HG03354 (cell line): ENCODE measurements around the gene MEG3.

Experiments
- ATAC-seq: cut with Tn5 transposase; IDR thresholded peaks from one replicate; pipeline ENCODE4 v1.9.1; 2021; ENCODE audit warnings: mild to moderate bottlenecking; ENCODE audit not compliant: unreplicated experiment, poor library complexity, severe bottlenecking

Gene MEG3

DNA sequence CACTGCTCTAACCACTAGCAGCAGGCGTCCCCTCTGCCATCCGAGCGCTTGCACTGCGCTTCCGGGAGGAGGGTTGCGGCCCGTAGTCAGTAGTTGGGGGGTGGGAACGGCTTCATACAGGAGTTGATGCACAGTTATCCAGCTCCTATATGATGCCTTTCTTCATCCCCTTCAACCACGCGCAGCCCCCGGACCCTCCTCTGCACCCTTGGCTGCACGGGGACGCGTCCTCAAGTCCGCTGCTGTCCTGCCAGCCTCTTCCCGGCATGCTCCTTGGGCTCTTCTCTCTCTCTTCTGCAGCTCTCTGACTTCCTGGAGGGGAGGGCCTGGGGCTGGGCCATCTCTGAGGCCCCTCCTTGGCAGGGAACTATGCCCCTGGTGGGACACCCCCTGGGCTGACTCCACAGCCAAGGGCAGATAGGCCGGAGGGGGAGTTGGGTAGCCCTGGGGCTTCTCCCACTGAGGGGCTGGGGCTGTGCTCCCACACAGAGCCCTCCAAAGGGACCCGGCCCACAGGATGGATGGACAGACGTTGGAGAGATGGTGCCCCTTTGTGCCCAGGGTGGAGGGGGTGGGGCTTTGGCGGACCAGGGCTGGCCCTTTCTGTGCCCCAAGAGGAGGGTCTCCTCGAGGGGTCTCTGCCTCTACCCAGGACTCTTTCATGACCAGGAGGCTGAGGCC, 48.6 kb downstream of the MEG3 start:
- ATAC-seq: no peak

DNA sequence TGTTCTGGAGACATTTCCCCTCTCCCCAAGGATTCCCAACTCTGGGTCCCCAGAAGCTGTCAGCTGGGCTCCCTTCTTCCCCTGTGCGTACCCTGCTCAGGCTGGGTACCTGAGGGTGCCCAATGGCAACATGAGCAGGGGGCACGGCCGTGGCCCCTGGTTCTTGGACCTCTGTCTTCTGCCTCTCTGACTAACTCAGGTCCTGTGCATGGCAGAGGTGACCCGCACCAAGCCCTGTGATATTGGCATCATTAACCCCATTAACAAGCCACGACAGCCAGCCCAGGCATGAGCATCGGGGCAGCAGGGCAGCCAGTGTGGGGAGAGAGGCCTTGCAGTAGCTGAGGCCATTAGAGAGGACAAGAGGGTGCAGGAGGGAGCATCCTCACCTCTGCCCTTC, 49.2 kb downstream of the MEG3 start:
- ATAC-seq: no peak

DNA sequence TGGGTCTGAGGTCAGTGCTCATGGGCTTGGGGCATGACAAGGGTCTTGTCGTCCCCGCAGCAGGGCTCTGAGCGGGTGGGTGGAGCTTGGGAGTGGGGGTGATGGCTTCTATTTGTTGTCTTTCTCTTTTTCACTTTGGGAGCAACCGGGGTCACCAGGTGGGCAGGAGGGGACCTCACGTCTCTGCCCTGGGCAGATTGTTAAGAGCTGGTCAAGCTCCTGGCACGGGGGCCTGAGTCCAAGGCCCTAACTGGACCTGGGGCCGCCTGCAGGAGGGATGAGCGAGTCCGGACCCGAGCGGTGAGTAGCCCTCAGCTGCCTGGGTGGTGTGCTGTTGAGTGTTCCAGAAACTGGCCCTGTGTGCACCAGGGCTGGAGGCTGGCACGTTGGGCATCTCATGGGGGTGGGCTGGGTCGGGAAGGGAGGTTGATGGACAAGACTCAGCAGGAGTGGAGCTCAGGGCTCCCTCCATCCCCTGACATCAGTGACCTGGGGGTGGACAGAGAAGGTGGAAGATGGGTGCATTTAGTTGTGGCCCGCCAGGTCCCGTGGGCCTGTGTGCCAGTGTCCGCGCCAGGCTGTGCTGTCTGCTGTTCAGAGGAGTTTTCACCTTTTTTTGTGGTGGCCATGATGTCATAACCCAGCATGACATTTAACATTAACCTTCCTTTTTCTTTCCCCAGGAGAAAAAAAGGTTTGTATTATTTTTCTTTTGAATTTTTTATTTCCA, 50.1 kb downstream of the MEG3 start:
- ATAC-seq: no peak

DNA sequence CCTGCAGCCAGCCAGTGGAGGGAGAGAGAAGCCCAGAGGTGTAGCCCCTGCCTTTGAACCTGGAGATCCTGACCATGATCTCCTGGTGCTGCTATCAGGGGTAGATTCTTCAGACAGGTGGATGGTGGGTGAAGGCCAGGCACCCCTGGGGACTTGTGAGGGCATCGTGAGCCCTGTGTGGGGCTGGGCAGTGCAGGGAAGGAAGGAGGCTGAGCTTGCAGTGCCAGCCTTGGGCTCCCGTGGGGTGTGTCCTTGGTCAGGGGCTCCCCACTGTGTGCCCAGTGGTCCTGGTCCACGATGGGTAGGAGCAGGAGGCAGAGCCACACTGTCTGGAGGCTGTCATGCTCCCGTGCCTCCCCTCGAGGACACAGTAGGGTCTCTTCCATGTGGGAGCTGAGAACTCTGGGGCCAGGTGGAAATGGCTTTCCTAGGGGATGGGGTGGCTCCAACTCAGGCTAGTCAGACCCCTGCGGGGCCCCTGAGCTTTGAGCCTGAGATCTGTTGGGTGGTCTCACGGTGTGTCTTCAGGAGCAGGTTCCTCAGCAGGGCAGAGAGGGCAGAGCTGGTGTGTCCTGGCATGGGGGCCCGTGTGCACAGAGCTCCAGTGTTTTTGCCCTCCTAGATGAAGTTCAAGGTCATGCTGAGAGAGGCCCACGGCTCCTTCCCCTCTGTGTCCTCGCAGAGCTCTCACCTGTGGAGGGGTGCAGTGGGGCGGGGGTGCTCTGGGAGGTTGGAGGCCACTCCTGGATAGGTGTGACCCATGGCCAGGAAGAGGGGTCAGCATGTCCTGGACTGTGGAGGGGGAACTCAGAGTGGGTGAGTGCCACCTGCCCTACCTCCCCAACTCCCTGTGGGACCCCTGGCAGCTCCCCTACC, 52.6 kb downstream of the MEG3 start:
- no peak for ATAC-seq

DNA sequence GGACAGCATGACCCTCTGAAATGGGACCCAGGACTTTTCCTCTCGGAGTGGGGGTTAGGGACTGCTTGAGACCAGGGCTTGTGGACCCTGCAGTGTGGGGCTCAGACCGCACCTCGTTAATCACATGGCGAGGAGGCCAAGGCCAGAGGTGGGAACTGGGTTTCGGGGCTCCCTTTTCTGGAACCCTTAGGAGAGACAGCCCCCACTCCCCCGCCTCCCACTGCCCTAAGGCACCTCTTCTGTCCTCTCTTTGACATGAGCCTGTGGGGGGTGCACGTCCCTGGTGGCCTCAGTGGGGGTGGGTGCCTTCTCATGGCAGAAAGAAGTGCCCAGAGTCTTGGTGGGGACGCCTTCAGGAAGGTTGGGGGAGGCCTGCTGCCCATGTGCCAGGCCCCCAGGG, 53.3 kb downstream of the MEG3 start:
- no peak for ATAC-seq

DNA sequence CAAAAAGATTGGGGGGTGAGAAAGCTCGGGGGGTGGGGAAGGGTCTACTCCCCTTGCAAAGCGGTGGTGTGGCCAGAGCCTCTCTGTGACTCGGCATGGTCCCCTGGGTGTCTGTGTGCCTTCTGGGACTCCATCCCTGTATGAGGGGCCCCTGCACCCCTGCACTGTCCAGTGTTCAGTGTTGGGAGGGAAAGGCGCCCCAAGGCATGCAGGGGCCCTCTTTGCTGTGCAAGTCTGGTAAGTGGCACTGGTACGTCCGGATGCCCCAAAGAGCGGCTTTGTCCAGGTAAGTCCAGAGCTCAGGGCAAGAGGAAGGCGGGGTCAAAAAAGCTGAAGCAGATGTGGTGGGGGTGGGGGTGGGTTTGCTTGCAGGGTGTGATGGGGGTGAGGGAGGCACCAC, 53.9 kb downstream of the MEG3 start:
- no peak for ATAC-seq

DNA sequence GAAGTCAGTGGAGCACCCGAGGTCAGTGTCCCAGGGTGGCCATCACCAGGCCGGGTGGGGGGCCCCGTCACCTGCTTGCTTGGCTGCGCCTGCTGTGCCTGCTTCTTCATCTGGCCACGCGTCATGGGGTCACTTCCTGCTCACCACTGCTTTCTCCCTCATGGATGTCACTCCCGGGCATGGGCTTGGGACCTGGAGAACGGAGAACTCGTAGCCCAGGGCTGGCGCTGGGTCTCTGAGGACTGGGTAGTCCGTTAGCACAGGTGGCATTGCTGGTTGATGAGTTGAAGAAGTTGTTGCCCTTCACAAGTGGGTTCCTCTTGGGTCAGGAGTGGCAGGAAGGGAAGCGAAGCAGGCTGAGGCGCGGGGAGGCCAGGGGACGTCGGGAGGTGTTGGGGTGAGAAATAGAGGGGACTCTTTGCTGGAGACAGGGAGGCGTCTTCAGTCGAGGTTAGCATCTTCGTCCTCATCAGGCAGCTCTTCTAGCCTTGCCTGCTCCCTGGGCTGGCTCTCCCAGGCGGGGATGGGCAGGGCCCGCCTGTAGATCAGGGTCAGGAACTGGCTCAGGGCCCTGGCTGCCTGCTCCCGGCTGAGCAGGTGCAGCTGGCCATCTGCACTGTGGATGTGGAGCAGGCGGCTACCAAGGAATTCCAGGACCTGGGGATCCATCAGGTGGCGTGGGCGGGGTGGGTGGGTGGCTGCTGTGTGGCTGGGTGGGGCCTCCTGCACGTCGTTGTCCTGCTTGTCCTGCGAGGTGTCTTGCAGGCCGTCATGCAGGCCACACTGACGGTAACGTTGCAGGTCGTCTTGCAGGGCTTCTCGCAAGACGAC, 54.6 kb downstream of the MEG3 start:
- no peak for ATAC-seq

DNA sequence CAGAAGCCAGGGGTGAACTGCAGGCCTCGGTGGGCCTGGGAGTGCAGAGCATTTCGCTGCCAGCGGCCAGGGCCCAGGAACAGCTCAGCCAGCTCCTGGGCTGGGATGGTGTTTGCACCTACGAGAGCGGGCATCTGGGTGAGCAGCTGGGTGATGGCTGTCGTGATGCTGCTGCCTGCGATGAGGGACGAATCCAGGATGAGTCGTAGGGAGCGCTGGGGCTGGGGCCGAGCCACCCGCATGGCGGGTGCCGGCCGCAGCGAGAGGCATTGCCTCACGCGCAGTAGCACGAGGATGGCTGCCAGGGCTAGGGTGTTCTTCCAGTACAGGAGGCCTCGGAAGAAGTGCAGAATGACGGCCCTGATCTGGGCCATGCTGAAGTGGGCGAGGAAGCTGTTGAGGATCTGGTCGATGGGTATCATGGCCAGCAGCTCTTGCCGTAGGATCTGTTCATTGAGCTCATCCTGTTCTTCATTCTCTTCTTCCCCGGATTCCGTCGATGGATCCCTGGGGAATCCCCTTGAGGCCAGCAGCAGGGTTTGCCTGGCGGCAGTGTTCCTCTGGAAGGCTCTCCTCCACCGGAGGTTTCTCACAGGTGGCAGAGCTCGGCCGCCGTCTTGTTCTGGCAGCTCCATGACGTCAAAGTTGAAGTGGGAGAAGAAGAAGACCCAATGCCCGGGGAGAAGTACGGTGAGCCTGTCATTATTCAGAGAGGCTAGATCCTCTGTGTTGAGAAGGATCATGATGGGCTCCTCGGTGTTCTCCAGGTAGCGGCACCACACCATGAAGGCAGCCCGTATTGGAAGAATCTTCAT, 55.5 kb downstream of the MEG3 start:
- ATAC-seq: no peak

DNA sequence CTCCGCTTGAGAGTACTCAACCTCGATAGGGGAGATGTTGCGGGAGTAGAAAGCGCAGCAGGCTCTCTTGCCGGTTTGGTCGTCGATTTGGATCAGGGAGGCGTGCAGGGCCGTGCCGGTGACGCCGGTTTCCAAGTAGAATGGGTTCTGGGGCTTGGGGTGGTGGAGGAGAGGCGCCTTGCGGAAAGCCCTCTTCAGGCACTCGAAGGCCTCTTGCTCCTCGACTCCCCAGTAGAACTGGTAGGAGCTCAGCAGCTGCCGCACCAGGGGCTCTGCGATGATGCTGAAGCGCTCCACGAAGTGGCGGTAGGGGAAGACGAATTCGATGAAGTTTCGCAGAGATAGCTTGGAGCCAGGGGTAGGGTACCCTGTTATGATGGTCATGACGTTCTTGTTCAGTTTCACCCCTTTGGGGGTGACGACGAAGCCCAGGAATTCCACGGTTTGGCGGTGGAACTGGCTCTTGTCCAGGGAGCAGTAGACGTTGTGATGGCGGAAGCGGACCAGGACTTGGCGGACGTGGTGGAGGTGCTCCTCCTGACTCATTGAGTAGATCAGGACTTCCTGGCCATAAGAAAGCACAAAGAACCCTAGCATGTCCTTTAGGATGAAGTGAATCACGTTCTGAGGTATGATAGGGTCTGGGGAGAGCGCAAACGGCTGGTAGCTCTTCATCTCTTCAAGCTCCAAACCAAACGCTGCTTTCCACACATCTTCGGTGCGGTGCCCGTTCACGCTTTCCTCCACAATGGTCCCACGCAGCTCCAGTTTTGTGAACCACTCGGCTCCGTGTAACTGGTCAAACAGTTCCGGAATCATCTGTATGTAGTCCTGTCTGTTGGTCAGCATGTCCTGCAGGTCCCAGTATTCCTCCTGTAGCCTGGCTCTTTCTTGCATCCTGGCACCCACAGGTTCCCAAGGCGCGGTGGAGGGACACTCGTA, 56.4 kb downstream of the MEG3 start:
- no peak for ATAC-seq

DNA sequence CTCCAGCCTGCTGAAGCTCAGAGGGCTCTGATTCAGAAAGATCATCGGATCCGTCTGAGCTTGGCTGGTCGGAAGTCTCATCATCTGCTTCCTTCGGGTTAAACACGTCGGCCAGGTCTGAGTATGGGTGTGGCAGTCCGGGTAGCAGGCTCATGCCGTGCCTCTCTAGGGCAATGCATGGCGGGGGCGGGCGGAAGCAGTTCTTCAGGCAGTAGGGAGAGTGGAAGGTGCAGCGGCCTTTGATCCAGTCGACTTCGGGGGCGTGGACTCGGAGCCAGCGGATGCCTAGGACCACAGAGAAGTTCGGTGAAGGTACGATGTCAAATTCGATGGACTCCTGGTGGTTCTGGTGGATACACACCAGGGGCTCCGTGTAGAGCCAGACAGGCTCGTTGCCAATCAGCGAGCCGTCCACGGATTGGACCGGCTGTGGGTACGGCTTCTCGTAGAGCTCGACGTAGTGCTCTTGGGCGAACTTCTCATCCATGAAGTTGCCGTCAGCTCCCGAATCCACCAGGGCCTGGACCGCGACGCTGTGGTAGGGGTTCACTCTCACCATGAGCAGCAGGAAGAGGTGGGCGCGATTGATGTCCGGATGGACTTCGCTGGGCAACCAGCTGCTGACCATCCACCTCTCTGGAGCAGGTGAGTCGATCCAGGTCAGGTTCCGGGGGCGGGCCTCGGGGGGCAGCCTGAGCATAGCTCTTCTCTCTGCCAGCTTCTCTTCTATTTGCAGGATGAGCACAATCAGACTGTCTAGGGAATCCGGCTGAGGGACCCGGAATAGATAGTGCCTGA, 57.3 kb downstream of the MEG3 start:
- no peak for ATAC-seq

DNA sequence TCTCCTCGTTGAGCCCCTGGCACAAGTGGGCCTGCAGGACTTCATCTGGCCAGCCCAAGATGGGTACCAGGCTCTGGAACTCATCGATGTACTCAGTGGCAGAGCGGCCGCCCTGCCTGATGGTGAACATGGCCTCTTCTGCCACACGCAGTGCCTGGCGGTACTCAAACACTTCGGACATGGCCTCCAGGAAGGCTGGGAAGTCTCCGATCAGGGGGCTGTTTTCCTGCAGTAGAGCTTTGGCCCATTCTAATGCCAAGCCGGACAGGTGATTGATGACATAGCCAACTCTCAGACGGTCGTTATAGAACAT, 57.8 kb downstream of the MEG3 start:
- ATAC-seq: no peak

DNA sequence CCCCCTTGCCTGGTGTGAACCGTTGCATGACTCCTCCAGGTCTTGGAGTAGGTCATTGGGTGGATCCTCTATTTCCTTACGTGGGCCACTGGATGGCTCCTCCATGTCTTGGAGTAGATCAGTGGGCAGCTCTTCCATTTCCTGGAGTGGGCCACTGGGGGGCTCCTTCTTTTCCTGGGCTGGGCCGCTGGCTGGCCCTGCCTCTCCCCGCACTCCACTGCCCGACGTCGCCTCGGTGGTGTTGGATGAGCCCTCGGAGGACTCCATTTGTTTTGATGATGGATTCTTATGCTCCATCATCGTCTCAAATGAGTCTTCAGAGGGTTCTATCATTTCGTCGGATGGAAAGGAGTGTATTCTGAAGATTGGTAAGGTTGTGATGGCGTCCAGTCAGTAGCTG, 58.5 kb downstream of the MEG3 start:
- no peak for ATAC-seq

DNA sequence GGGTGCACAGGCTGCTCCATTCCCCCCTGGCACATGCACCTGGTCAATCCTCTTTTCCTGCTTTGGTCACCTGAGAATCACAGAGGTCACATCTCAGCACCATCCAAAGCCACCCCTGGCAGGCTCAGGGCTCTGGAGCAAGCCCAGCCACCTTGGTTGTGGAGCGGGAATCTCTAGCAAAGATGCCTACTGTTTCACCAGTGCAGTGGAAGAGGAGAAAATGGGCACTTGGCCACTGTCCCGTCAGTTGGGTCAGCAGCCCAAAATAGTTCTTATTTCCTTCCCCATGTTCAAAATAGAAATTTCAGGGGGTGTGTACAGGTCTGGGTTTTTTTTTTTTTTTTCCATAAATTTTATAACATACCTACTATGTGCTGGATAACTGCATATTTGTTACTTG, 59.3 kb downstream of the MEG3 start:
- ATAC-seq: no peak

DNA sequence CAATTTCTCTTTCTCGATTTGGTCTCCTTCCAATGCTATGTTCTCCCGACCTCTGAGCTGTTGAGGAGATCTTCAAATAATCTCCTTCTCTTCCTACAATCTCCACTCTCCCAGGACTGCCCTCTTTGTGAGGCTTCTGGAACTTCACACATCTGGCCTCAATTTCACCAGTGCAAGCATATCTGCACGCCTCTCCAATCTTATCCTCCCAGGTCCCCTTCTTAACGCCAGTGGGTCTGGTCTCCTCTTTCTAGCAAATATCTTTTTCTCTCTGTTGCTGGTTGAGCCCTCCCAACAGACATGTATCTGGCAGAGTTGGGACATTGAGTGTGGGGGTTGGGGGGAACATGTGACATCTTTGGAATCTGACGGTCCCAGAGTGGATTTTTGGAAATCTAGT, 59.7 kb downstream of the MEG3 start:
- no peak for ATAC-seq

DNA sequence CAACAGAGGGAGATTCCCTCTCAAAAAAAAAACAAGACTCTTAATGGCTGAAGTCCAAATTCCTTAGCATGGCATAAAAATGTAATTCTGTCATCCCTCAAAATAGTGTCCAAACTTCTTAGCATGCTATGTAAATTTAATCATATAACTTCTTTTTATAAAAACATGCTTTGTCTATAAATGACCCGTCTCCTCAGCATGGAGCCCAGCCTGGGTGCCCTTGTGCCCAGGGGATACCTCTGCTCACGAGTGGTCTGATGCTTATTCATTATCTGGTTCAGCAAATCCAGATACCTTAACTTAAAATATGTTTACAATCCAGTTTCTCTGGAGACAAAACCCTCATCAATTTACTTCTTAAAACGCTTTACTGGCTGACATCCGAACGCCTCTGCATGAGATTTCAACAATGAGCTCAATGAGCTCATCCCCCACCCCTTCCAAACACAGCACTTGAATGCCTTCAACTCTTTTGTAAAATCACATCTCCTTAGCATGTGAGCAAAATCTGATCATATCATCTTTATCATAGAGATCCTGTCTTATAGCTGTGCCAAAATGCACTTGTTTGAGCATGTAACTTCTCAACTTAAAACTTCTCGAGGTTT, 61.9 kb downstream of the MEG3 start:
- ATAC-seq: no peak

DNA sequence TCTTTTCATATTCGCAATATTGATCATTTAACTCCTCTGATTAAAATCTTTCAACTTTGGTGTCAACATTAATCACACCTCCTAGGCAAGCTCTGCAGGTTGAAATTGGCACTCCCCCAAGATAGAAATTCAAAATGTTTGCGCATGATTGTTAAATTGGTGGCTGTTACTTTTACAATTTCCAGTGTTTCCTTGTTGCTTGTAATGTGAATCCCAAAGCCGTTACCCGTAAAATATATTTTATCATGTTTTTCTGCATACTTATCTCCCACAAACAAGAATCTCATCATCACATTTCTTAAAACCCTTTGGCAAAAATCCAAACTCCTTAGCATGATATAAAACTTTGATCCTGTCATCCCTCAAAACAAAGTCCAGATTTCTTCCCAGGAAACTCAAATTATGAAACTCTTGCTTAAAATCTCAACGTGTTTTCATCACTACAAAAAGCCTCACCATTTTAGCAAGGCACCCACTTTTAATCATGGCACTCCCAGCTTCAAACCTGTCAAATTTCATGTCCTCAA, 62.9 kb downstream of the MEG3 start:
- ATAC-seq: no peak

DNA sequence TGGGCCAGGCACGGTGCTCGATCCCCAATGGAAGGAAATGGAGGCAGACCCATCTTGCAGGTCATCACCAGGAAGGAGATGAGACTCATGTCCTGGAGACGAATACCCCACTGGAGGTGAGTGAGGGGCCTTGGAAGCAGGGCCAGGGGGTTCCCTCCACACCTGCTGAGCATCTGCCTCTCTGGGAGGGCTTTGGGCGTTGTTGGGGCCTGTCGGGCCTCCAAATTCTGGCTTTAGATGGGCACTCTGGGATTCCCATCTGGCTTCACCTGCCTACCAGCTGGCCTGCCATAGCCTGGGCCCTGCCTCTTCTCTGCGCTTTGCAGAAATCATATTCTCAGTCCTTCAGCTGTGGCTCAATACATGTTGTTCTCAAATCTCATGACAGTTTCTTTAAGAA, 63.7 kb downstream of the MEG3 start:
- no peak for ATAC-seq
